Effector memory CD4-positive, alpha-beta T cell (primary cell): Measurements from ENCODE around the gene ZNF208.
"Not testable (repeated sequence)": the region's sequence is repeated elsewhere in the genome, so short reads cannot be mapped to it uniquely, and the experiment has no call there.

Source experiments
- DNase-seq, 3 donors: peaks; one replicate each; pipeline ENCODE4 v3.0.0-alpha.2; 2020
- H3K27ac ChIP-seq: 2 replicates; pipeline ENCODE4 v1.7.0; 2013; ENCODE audit warnings: mild to moderate bottlenecking, low read length, moderate library complexity; ENCODE audit not compliant: insufficient read depth, poor library complexity, severe bottlenecking
- H3K27me3 ChIP-seq: replicated peaks from 2 replicates; pipeline ENCODE4 v1.7.0; 2013; ENCODE audit warnings: mild to moderate bottlenecking, low read length; ENCODE audit not compliant: insufficient read depth, control insufficient read depth, poor library complexity, severe bottlenecking
- H3K36me3 ChIP-seq: 2 replicates; pipeline ENCODE4 v1.7.0; 2013; ENCODE audit warnings: mild to moderate bottlenecking, low read length, moderate library complexity; ENCODE audit not compliant: control insufficient read depth, insufficient read depth
- H3K4me1 ChIP-seq: 2 replicates; pipeline ENCODE4 v1.7.0; 2013; ENCODE audit warnings: low read length, mild to moderate bottlenecking; ENCODE audit not compliant: control insufficient read depth, insufficient read depth, poor library complexity, severe bottlenecking
- H3K4me3 ChIP-seq: 2 replicates; pipeline ENCODE4 v1.7.0; 2013; ENCODE audit warnings: low read length, low read depth, mild to moderate bottlenecking; ENCODE audit not compliant: insufficient read depth, poor library complexity, severe bottlenecking
- H3K9me3 ChIP-seq: 2 replicates; pipeline ENCODE4 v1.7.0; 2013; ENCODE audit warnings: mild to moderate bottlenecking, low read length, moderate library complexity; ENCODE audit not compliant: control insufficient read depth
- total RNA-seq, 3 donors: gene quantifications; one replicate each; lab custom pipeline; 2026; lab: John Stamatoyannopoulos, UW

ZNF208 gene
- 9.0 to 12.7 (median 11.4) reads per million in 3 donors for total RNA-seq

DNA sequence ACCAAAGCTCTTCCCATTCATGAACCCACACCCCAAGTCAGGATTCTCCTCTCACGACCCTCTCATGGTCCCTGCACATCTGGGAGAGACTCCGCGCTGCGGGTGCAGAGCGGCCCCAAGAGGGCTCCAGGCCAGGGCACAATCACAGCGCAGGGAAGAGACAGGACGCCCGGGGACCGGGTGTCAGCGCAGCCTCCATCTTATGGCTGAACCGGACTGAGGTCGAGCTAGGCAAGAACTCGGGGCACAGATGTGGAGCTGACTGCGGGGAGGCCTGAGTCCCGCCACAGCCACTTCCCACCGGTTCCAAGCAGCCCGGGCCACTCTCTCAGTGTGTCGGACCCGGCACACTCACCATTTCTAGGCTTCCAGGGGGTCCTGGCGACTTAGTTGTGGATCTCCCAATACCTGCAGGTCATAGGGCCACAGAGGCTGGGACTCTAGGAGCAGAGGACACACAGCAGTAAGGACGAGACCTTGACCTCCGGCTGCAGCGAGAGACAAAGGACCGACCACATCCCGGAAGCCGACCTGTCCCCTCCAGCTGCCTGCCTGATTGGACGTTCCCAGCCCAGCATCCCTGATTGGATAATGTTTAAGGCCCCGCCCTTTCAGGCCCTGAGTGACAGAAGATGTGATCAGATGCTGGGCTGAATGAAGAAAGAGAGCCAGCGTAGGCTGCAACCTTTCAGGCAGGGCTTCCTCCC, at the start of gene ZNF208:
Gene ZNF208 (minus strand): TSS at position 507 of the 707 bp plus-strand sequence. CDS start 149 bp downstream, at position 358.
- DNase-seq: peak; percentile 25 to 45 (median 29)
- H3K9me3 ChIP-seq, H3K4me1 ChIP-seq, H3K27ac ChIP-seq, H3K27me3 ChIP-seq, H3K36me3 ChIP-seq: not testable (repeated sequence)
- H3K4me3 ChIP-seq: peak within 1 kb of the TSS; percentile 44

GRCh38 chr19:22052644-22053013, 41.9 kb upstream of the ZNF208 start:
- peak overlapping the region; percentile 56 for H3K27ac ChIP-seq
- peak overlapping the region; percentile 82 for H3K4me3 ChIP-seq
- no peaks in the 10 kb centered on the region for H3K27me3 ChIP-seq
- peak in 1 of 3 donors; percentile 4 for DNase-seq
- H3K36me3 ChIP-seq: no peaks in the 10 kb centered on the region
- no peaks in the 10 kb centered on the region for H3K9me3 ChIP-seq
- no peaks in the 10 kb centered on the region for H3K4me1 ChIP-seq

- not testable (repeated sequence) for H3K27me3 ChIP-seq, H3K4me1 ChIP-seq, H3K9me3 ChIP-seq, H3K4me3 ChIP-seq, DNase-seq, H3K36me3 ChIP-seq, H3K27ac ChIP-seq
Measured at GRCh38 chr19:22041151-22041550, 30.4 kb upstream of the ZNF208 start.

- no peaks in the 10 kb centered on the region for H3K36me3 ChIP-seq
- no peaks in the 10 kb centered on the region for H3K4me1 ChIP-seq
- H3K9me3 ChIP-seq: no peaks in the 10 kb centered on the region
- no peak overlapping the region for H3K4me3 ChIP-seq
- no peak overlapping the region for H3K27ac ChIP-seq
- H3K27me3 ChIP-seq: no peaks in the 10 kb centered on the region
- no peak for DNase-seq
Measured at GRCh38 chr19:22030680-22031079, 19.9 kb upstream of the ZNF208 start.

DNA sequence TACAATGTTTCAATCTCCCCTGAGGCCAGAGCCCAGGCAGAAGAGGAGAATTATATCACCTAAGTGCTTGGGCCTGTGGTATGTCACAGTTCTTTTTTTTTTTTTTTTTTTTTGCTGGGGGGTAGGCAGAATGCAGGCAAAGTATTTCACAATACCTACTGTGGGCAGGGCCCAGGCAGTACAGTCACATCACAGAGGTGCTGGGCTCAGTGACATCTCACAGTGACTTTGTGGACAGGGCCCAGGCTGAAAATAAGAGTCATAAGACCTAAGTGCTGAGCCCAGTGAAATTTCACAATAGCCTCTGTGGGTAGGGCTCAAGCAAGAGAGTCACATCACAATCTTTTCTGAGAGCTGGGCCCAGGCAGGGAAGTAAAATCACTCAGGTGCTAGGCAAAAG, 15.9 kb upstream of the ZNF208 start:
- Histone ChIP-seq H3K27ac (no peak overlapping the region), H3K4me1 (no peaks in the 10 kb centered on the region), H3K36me3 (no peaks in the 10 kb centered on the region), H3K4me3 (no peak overlapping the region), H3K9me3 (no peaks in the 10 kb centered on the region), H3K27me3 (no peaks in the 10 kb centered on the region)
- DNase-seq: no peak

- H3K4me1 ChIP-seq, H3K27ac ChIP-seq, H3K36me3 ChIP-seq, H3K9me3 ChIP-seq, H3K27me3 ChIP-seq, DNase-seq, H3K4me3 ChIP-seq: not testable (repeated sequence)
Measured at GRCh38 chr19:22025539-22025938, 14.8 kb upstream of the ZNF208 start.

GRCh38 chr19:21970466-21970865, 40.3 kb downstream of the ZNF208 start:
- no peaks in the 10 kb centered on the region for H3K27me3 ChIP-seq
- H3K9me3 ChIP-seq: peaks cover 46% of the 10 kb centered on the region

GRCh38 chr19:21947775-21948174, 63.0 kb downstream of the ZNF208 start:
- H3K4me3 ChIP-seq: no peak overlapping the region
- H3K27ac ChIP-seq: no peak overlapping the region
- no peak for DNase-seq
- H3K36me3 ChIP-seq: no peaks in the 10 kb centered on the region
- no peaks in the 10 kb centered on the region for H3K4me1 ChIP-seq
- H3K9me3 ChIP-seq: peaks cover 17% of the 10 kb centered on the region
- H3K27me3 ChIP-seq: no peaks in the 10 kb centered on the region

More at GRCh38 chr19:21970466-21970865, 40.3 kb downstream of the ZNF208 start:
- Histone ChIP-seq H3K4me3 (no peak overlapping the region), H3K27ac (no peak overlapping the region), H3K4me1 (no peaks in the 10 kb centered on the region), H3K36me3 (peaks cover 4% of the 10 kb centered on the region)
- DNase-seq: no peak

DNA sequence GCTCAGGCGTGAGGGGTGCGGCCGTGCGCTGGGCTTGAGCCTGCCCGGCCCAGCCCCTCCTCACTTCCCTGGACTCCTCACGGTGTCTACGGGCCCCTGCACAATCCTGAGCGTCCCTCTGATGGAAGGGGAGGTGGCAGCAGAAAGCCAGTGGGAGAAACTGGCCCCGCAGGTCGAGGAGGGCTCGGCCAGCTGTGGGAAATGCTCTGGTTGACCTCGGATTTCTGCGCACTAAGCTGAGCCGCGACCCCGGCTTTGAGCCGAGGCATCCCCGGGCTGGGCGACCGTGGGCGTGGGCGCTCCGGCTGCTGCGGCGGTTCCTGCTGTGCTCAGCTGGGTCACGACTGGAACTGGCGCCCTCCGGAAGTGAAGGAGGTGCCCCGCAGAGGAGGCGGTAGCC, 70.1 kb downstream of the ZNF208 start:
- no peaks in the 10 kb centered on the region for H3K4me1 ChIP-seq
- H3K4me3 ChIP-seq: no peak overlapping the region
- no peaks in the 10 kb centered on the region for H3K27me3 ChIP-seq
- H3K27ac ChIP-seq: no peak overlapping the region
- no peak for DNase-seq
- no peaks in the 10 kb centered on the region for H3K9me3 ChIP-seq
- no peaks in the 10 kb centered on the region for H3K36me3 ChIP-seq

DNA sequence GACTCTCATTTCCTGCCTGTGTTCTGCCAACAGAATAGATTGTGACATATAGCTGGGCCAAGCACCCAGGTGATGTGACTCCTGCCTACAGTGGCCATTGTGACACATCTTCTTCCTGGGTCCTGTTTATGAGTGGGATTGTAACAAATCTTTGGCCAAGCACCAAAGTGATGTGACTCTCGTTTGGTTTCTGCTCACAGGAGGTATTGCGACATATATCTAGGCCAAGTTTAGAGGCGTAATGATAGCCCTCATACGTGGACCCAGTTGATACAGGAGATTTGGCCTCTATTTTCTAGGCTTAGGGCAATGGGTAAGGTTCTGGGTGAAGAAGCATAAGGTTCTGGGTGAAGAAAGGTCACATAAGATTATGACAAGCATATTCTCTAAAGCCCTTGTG, 76.2 kb downstream of the ZNF208 start:
- Histone ChIP-seq H3K4me1 (no peaks in the 10 kb centered on the region), H3K9me3 (no peaks in the 10 kb centered on the region), H3K27ac (no peak overlapping the region), H3K36me3 (no peaks in the 10 kb centered on the region), H3K4me3 (no peak overlapping the region), H3K27me3 (no peaks in the 10 kb centered on the region)
- DNase-seq: no peak
